Kidney epithelial cell (primary cell): ENCODE results near the gene FMO5. TPM values are rescaled to one million over a fixed set of nuclear protein-coding genes. Genes with fewer than 3 reads are reported as not detected.

ENCODE experiments used
- DNase-seq: peaks from one replicate; pipeline ENCODE4 v3.0.0-alpha.2; 2010; ENCODE audit warnings: low read depth
- H3K27me3 ChIP-seq: 2 replicates; pipeline ENCODE4 v1.6.0; 2011; ENCODE audit warnings: low read length; ENCODE audit not compliant: control insufficient read depth, insufficient read depth
- H3K36me3 ChIP-seq: 2 replicates; pipeline ENCODE4 v1.5.1; 2011; ENCODE audit warnings: low read length; ENCODE audit not compliant: control insufficient read depth, insufficient read depth
- H3K4me3 ChIP-seq: 2 replicates; pipeline ENCODE4 v1.5.1; 2011; ENCODE audit warnings: low read depth, mild to moderate bottlenecking, control low read depth, low read length
- CTCF ChIP-seq: IDR thresholded peaks from 2 replicates; pipeline ENCODE4 v1.5.1; 2011; ENCODE audit warnings: mild to moderate bottlenecking, moderate library complexity, low read length, control low read depth, inconsistent platforms; ENCODE audit not compliant: insufficient read depth, poor library complexity, severe bottlenecking
- total RNA-seq: library from RNA; depleted of rRNA; stranded (reverse); fragments of >200 nt; gene quantifications from 2 replicates; pipeline ENCODE4 v1.2.3, GENCODE V29; 2015

Gene FMO5
- total RNA-seq, 1 donor from 2014 or later, result 0.38 TPM

- DNase-seq, result peak; percentile 80
- H3K27me3 ChIP-seq, result no peaks in the 10 kb centered on the region
- TF ChIP-seq CTCF, result peak; percentile 62
- H3K4me3 ChIP-seq, result peak within 1 kb of the TSS; percentile 99
- no peaks in the 10 kb centered on the region for H3K36me3 ChIP-seq
Observed at GRCh38 chr1:147172168-147173016, 52.7 kb downstream of the FMO5 start, which contains the start of gene PRKAB2. PRKAB2 (minus strand) TSS chr1:147172470; CDS start chr1:147172144, 326 bp downstream.

- DNase-seq, result no peak
- no peak for TF ChIP-seq CTCF
- Histone ChIP-seq H3K27me3 (no peaks in the 10 kb centered on the region), H3K36me3 (no peaks in the 10 kb centered on the region), H3K4me3 (peak overlapping the region; percentile 99)
Observed at GRCh38 chr1:147171399-147172167, 53.6 kb downstream of the FMO5 start.

GRCh38 chr1:147169840-147170674 is 55.1 kb downstream of the FMO5 start:
- Histone ChIP-seq H3K27me3 (no peaks in the 10 kb centered on the region), H3K36me3 (no peaks in the 10 kb centered on the region), H3K4me3 (no peak overlapping the region)
- no peak for TF ChIP-seq CTCF
- no peak for DNase-seq

GRCh38 chr1:147169171-147169570 is 56.0 kb downstream of the FMO5 start:
- Histone ChIP-seq H3K36me3 (no peaks in the 10 kb centered on the region), H3K27me3 (no peaks in the 10 kb centered on the region), H3K4me3 (no peak overlapping the region)
- no peak for TF ChIP-seq CTCF
- no peak for DNase-seq

- no peak overlapping the region for H3K4me3 ChIP-seq
- no peaks in the 10 kb centered on the region for H3K27me3 ChIP-seq
- H3K36me3 ChIP-seq, result no peaks in the 10 kb centered on the region
- no peak for DNase-seq
- TF ChIP-seq CTCF, result no peak
Observed at GRCh38 chr1:147168626-147169058, 56.5 kb downstream of the FMO5 start.
